ENCODE data around the gene SRRD.

Gene SRRD

GRCh38 chr22:26448941-26449340 is 34.7 kb upstream of the SRRD start:
- Histone ChIP-seq H3K27ac (ENCODE audit: low read depth, low read length) (no peak overlapping the region), H3K36me3 (ENCODE audit: low read length) (0 out of 2 replicates have a peak, but pooled peaks cover 2% of the 10 kb centered on the region), H3K4me2 (ENCODE audit: low read depth, low read length, poor library complexity, severe bottlenecking) (no peak overlapping the region), H2AFZ (ENCODE audit: low read depth, low read length, severe bottlenecking) (no peak overlapping the region), H3K4me3 (ENCODE audit: insufficient read depth, low read length, poor library complexity, severe bottlenecking) (no peak overlapping the region), H3K9me3 (ENCODE audit: insufficient read depth, low read length) (no peaks in the 10 kb centered on the region), H4K20me1 (ENCODE audit: low read depth, low read length) (no peaks in the 10 kb centered on the region), H3K9ac (ENCODE audit: low read length) (no peak overlapping the region), H3K27me3 (ENCODE audit: low read length) (no peaks in the 10 kb centered on the region), H3K79me2 (ENCODE audit: insufficient read depth, low read length) (no peaks in the 10 kb centered on the region), H3F3A (ENCODE audit: insufficient read depth) (no peaks in the 10 kb centered on the region), H3K9me2 (replicated peaks; ENCODE audit: insufficient read depth, low read length) (no peaks in the 10 kb centered on the region)
- TF ChIP-seq EZH2phosphoT487 (conservative IDR thresholded peaks at IDR 0.05; ENCODE audit: low read length) = no peak

GRCh38 chr22:26450453-26451185 is 33.1 kb upstream of the SRRD start:
- H3K36me3 ChIP-seq (ENCODE audit: low read length) = 0 out of 2 replicates have a peak, but pooled peaks cover 2% of the 10 kb centered on the region
- H4K20me1 ChIP-seq (ENCODE audit: low read depth, low read length) = no peaks in the 10 kb centered on the region
- no peaks in the 10 kb centered on the region for H3F3A ChIP-seq (ENCODE audit: insufficient read depth)

GRCh38 chr22:26452236-26453016 is 31.3 kb upstream of the SRRD start:
- Histone ChIP-seq H3F3A (ENCODE audit: insufficient read depth) (no peaks in the 10 kb centered on the region), H3K4me3 (ENCODE audit: insufficient read depth, low read length, poor library complexity, severe bottlenecking) (no peak overlapping the region), H3K9me2 (replicated peaks; ENCODE audit: insufficient read depth, low read length) (no peaks in the 10 kb centered on the region), H3K79me2 (ENCODE audit: insufficient read depth, low read length) (no peaks in the 10 kb centered on the region), H3K9ac (ENCODE audit: low read length) (no peak overlapping the region), H3K4me2 (ENCODE audit: low read depth, low read length, poor library complexity, severe bottlenecking) (no peak overlapping the region), H3K27ac (ENCODE audit: low read depth, low read length) (no peak overlapping the region), H3K27me3 (ENCODE audit: low read length) (no peaks in the 10 kb centered on the region), H3K36me3 (ENCODE audit: low read length) (peaks cover 9% of the 10 kb centered on the region; the same call in 1 of the 2 replicates), H2AFZ (ENCODE audit: low read depth, low read length, severe bottlenecking) (no peak overlapping the region), H4K20me1 (ENCODE audit: low read depth, low read length) (no peaks in the 10 kb centered on the region), H3K9me3 (ENCODE audit: insufficient read depth, low read length) (no peaks in the 10 kb centered on the region)
- TF ChIP-seq CTCF (IDR thresholded peaks at IDR 0.05; ENCODE audit: insufficient read depth, low read length, poor library complexity, severe bottlenecking) = no peak
- no peak for TF ChIP-seq EZH2phosphoT487 (conservative IDR thresholded peaks at IDR 0.05; ENCODE audit: low read length)

More at GRCh38 chr22:26450453-26451185, 33.1 kb upstream of the SRRD start:
- no peaks in the 10 kb centered on the region for H3K9me3 ChIP-seq (ENCODE audit: insufficient read depth, low read length)
- no peak overlapping the region for H3K4me2 ChIP-seq (ENCODE audit: low read depth, low read length, poor library complexity, severe bottlenecking)
- TF ChIP-seq EZH2phosphoT487 (conservative IDR thresholded peaks at IDR 0.05; ENCODE audit: low read length) = no peak
- TF ChIP-seq CTCF (IDR thresholded peaks at IDR 0.05; ENCODE audit: insufficient read depth, low read length, poor library complexity, severe bottlenecking) = no peak
- no peaks in the 10 kb centered on the region for H3K27me3 ChIP-seq (ENCODE audit: low read length)
- H2AFZ ChIP-seq (ENCODE audit: low read depth, low read length, severe bottlenecking) = no peak overlapping the region
- H3K9ac ChIP-seq (ENCODE audit: low read length) = no peak overlapping the region
- no peaks in the 10 kb centered on the region for H3K79me2 ChIP-seq (ENCODE audit: insufficient read depth, low read length)
- no peak overlapping the region for H3K4me3 ChIP-seq (ENCODE audit: insufficient read depth, low read length, poor library complexity, severe bottlenecking)
- H3K9me2 ChIP-seq (replicated peaks; ENCODE audit: insufficient read depth, low read length) = no peaks in the 10 kb centered on the region
- H3K27ac ChIP-seq (ENCODE audit: low read depth, low read length) = no peak overlapping the region

Measured in SU-DHL-6 (cell line).